Transverse colon (tissue), 4 donors: Measurements from ENCODE around the gene LOX.

Source experiments
- CTCF ChIP-seq, 5 experiments: fragments of 200-600 bp in 3 of 5; fragments of 450-650 bp in 2 of 5; sonication (generic) in 3 of 5; IDR thresholded peaks; 1 replicate in 2 of 5; 2 replicates in 3 of 5; pipeline ENCODE4 v1.5.1; 2016 to 2017; ENCODE audit warnings: antibody characterized with exemption in 5 of 5, inconsistent platforms in 3 of 5, mild to moderate bottlenecking in 2 of 5, moderate library complexity in 1 of 5
- EP300 ChIP-seq: sonication (generic); formaldehyde crosslinking; IDR thresholded peaks from one replicate; pipeline ENCODE4 v1.6.1; 2017; ENCODE audit warnings: antibody characterized with exemption, low read depth
- POLR2A ChIP-seq: fragments of 450-650 bp; IDR thresholded peaks from one replicate; pipeline ENCODE4 v1.6.1; 2016; ENCODE audit warnings: antibody characterized with exemption, mild to moderate bottlenecking, moderate library complexity
- POLR2AphosphoS5 ChIP-seq, 3 donors: sonication (generic); formaldehyde crosslinking; IDR thresholded peaks; one replicate each; pipeline ENCODE4 v1.6.1; 2016; ENCODE audit warnings: antibody characterized with exemption in 3 of 3

GRCh38 chr5:122073018-122073417, 5.0 kb downstream of the LOX start:
- TF ChIP-seq CTCF (IDR thresholded peaks at IDR 0.05) (no peak), POLR2A (no peak), EP300 (no peak), POLR2AphosphoS5 (IDR thresholded peaks at IDR 0.05) (no peak)
